HepG2 (cell line): ENCODE results near the gene TSTD1. TPM values are rescaled to one million over a fixed set of nuclear protein-coding genes. Genes with fewer than 3 reads are reported as not detected.

ENCODE experiments used
- ATAC-seq: fragments of 200-7000 bp; cut with Tn5 transposase; 3 replicates; pipeline ENCODE4 v1.9.1; 2020; ENCODE audit warnings: mild to moderate bottlenecking, moderate library complexity
- BruUV-seq: library from RNA; stranded (reverse); fragments of 400-500 nt; replicated peaks from 2 replicates; lab custom pipeline; 2021; lab: Mats Ljungman, UMichigan
- CTCF ChIA-PET: fragments of 300-600 bp; formaldehyde crosslinking; extraction: SDS; loops from one replicate; lab custom pipeline; 2021; ENCODE audit warnings: low total read pairs, inconsistent platforms, low intra/inter-chr PET ratio; lab: Yijun Ruan, JAX
- POLR2A ChIA-PET: fragments of 350-600 bp; sonication (Branson Sonifier 250); formaldehyde crosslinking; loops from one replicate; lab custom pipeline; 2020; ENCODE audit warnings: antibody characterized with exemption, inconsistent platforms; lab: Yijun Ruan, JAX
- DNase-seq: peaks from one replicate; pipeline ENCODE4 v3.0.0-alpha.2; 2015; ENCODE audit warnings: low spot score
- FAIRE-seq: peaks from 3 replicates; lab custom pipeline; 2011; peaks lifted over from hg19 to GRCh38; lab: Jason Lieb, UNC
- H2AFZ ChIP-seq: one replicate; pipeline ENCODE4 v1.6.1; 2011; ENCODE audit warnings: low read length, inconsistent platforms
- H3K27ac ChIP-seq: fragments of 300-600 bp; 3 replicates; pipeline ENCODE4 v1.8.0; 2011; ENCODE audit warnings: mixed run types, mild to moderate bottlenecking, mixed read lengths, low read length, inconsistent platforms; ENCODE audit not compliant: insufficient read depth; ENCODE audit errors: extremely low read length
- H3K27me3 ChIP-seq, 2 experiments: fragments of 200-600 bp in 1 of 2; 2 replicates in 1 of 2; 3 replicates in 1 of 2; pipeline versions ENCODE4 v1.6.0 to v1.8.0; 2011; ENCODE audit warnings: low read length in 2 of 2, mild to moderate bottlenecking in 2 of 2, moderate library complexity in 2 of 2, inconsistent platforms in 1 of 2; ENCODE audit not compliant: insufficient read depth in 2 of 2, control insufficient read depth in 1 of 2
- H3K36me3 ChIP-seq, 2 experiments: fragments of 200-600 bp in 1 of 2; replicated peaks in 1 of 2; 2 replicates in 1 of 2; 3 replicates in 1 of 2; pipeline versions ENCODE4 v1.5.1 to v1.8.0; 2011; ENCODE audit warnings: low read length in 2 of 2, inconsistent platforms in 1 of 2; ENCODE audit not compliant: insufficient read depth in 2 of 2, control insufficient read depth in 1 of 2
- H3K4me1 ChIP-seq: 2 replicates; pipeline ENCODE4 v1.5.1; 2012; ENCODE audit warnings: low read length, inconsistent platforms; ENCODE audit not compliant: insufficient read depth
- H3K4me2 ChIP-seq: 2 replicates; pipeline ENCODE4 v1.6.0; 2011; ENCODE audit warnings: low read depth, low read length, inconsistent platforms
- H3K4me3 ChIP-seq, 3 experiments: fragments of 200-600 bp in 1 of 3; sonication (generic), shearing (Covaris generic) in 1 of 3; replicated peaks in 1 of 3; 2 replicates each; pipeline ENCODE4 v1.5.1; 2011 to 2016; ENCODE audit warnings: low read length in 3 of 3, inconsistent platforms in 2 of 3, low read depth in 2 of 3, mild to moderate bottlenecking in 2 of 3, control low read depth in 1 of 3, mixed read lengths in 1 of 3; ENCODE audit not compliant: insufficient read depth in 1 of 3
- H3K79me2 ChIP-seq: one replicate; pipeline ENCODE4 v1.6.1; 2011; ENCODE audit warnings: low read length, inconsistent platforms; ENCODE audit not compliant: insufficient read depth
- H3K9ac ChIP-seq: 2 replicates; pipeline ENCODE4 v1.6.0; 2011; ENCODE audit warnings: mild to moderate bottlenecking, low read depth, low read length, inconsistent platforms; ENCODE audit not compliant: insufficient read depth
- H3K9me3 ChIP-seq: 2 replicates; pipeline ENCODE4 v1.5.1; 2012; ENCODE audit warnings: mild to moderate bottlenecking, low read length
- H4K20me1 ChIP-seq: 2 replicates; pipeline ENCODE4 v1.6.0; 2011; ENCODE audit warnings: inconsistent platforms, mild to moderate bottlenecking, low read length, moderate library complexity; ENCODE audit not compliant: insufficient read depth
- KDM1A ChIP-seq: IDR thresholded peaks from 2 replicates; pipeline ENCODE4 v1.6.1; 2016; ENCODE audit warnings: missing compliant biosample characterization
- MAF1 ChIP-seq: sonication (generic); formaldehyde crosslinking; IDR thresholded peaks from 2 replicates; pipeline ENCODE4 v1.5.0; 2020; ENCODE audit warnings: missing genetic modification reagents, borderline replicate concordance
- MIER3 ChIP-seq: IDR thresholded peaks from 2 replicates; pipeline ENCODE4 v1.6.1; 2016; ENCODE audit warnings: missing compliant biosample characterization, borderline replicate concordance
- MXD4 ChIP-seq: IDR thresholded peaks from 2 replicates; pipeline ENCODE4 v1.6.1; 2016; ENCODE audit warnings: mild to moderate bottlenecking, missing biosample characterization, missing genetic modification reagents
- ONECUT2 ChIP-seq: sonication (generic); formaldehyde crosslinking; IDR thresholded peaks from 2 replicates; pipeline ENCODE4 v1.4.0; 2020; ENCODE audit warnings: missing genetic modification reagents
- ZNF101 ChIP-seq: sonication (generic); formaldehyde crosslinking; IDR thresholded peaks from 2 replicates; pipeline ENCODE4 v1.4.0; 2020; ENCODE audit warnings: mild to moderate bottlenecking, low read depth, missing genetic modification reagents, borderline replicate concordance
- ZNF124 ChIP-seq: sonication (generic); formaldehyde crosslinking; IDR thresholded peaks from 2 replicates; pipeline ENCODE4 v1.4.0; 2020; ENCODE audit warnings: missing genetic modification reagents
- ZNF143 ChIP-seq: sonication (generic); formaldehyde crosslinking; IDR thresholded peaks from 2 replicates; pipeline ENCODE4 v1.4.0; 2020; ENCODE audit warnings: missing genetic modification reagents
- ZNF430 ChIP-seq: sonication (generic); formaldehyde crosslinking; IDR thresholded peaks from 2 replicates; pipeline ENCODE4 v1.9.0; 2021; ENCODE audit warnings: mild to moderate bottlenecking, missing genetic modification reagents
- ZNF644 ChIP-seq: IDR thresholded peaks from 2 replicates; pipeline ENCODE4 v1.6.1; 2016; ENCODE audit warnings: low read depth
- ZNF770 ChIP-seq: sonication (generic); formaldehyde crosslinking; IDR thresholded peaks from 2 replicates; pipeline ENCODE4 v1.5.0; 2020; ENCODE audit warnings: mild to moderate bottlenecking, missing genetic modification reagents
- WGBS: methylation state at CpG from one replicate; pipeline ENCODE4 v1.1.6; 2017; ENCODE audit warnings: low lambda C conversion rate; 5-methylcytosine and 5-hydroxymethylcytosine counted together
- in situ Hi-C: cut with HindIII; loops from 2 replicates; pipeline ENCODE4 v1.10.0; 2017; ENCODE audit warnings: low pct_unique_long_range_greater_than_20kb; ENCODE audit not compliant: extremely low pct_ligation_motif_present
- intact Hi-C: fragments of 100-400 bp; cut with micrococcal nuclease; formaldehyde crosslinking; loops from one replicate; pipeline ENCODE4 v1.10.0; 2022; ENCODE audit not compliant: unreplicated experiment
- polyA plus RNA-seq, 8 experiments: library from polyadenylated mRNA; depleted of rRNA in 3 of 8; stranded (reverse) in 7 of 8; unstranded in 1 of 8; fragments of >200 nt; fragmentation: Illumina TruSeq in 4 of 8; extraction: Trizol in 4 of 8; gene quantifications; 2 replicates each; pipeline versions ENCODE4 v1.2.1 to v1.2.3, GENCODE V29; 2011 to 2016; ENCODE audit warnings: low read depth in 4 of 8, missing spikeins in 1 of 8, mixed read lengths in 1 of 8; ENCODE audit not compliant: insufficient read depth in 1 of 8
- total RNA-seq, 5 experiments: library from RNA; depleted of rRNA; stranded (reverse); fragments of >200 nt; fragmentation: Illumina TruSeq; extraction: Trizol; gene quantifications; 2 replicates each; pipeline ENCODE4 v1.2.3, GENCODE V29; 2016; ENCODE audit warnings: low read depth in 1 of 5
- TF ChIP-seq, protein P1 (sequence below): sonication (generic); formaldehyde crosslinking; IDR thresholded peaks from 2 replicates; pipeline ENCODE4 v1.4.0; 2020; ENCODE audit warnings: missing genetic modification reagents
- TF ChIP-seq, protein P2 (sequence below): sonication (generic); formaldehyde crosslinking; IDR thresholded peaks from 2 replicates; pipeline ENCODE4 v1.5.0; 2020; ENCODE audit warnings: missing genetic modification reagents

The TSTD1 gene
- total and polyA plus RNA-seq, 2 of the 13 experiments (the other 11 are each of a cell fraction or from before 2014, with no cell fraction given), result 0.15 to 0.31 TPM

- no peak overlapping the region for H3K27ac ChIP-seq
- no peaks in the 10 kb centered on the region for H3K9me3 ChIP-seq
- H3K79me2 ChIP-seq, result no peaks in the 10 kb centered on the region
- no peak for DNase-seq
- POLR2A ChIA-PET, result interaction anchor here (1.6 kb wide), 1 partner anchor 25 kb away, joined by 4 read pairs; the partner anchor contains the start of gene USF1
- intact Hi-C loops, result no loop called here
- 90% methylated on average over 4 of the region's 4 CpGs for WGBS
- in situ Hi-C loops, result no loop called here
- H3K4me3 ChIP-seq, result no peak overlapping the region
- CTCF ChIA-PET, result interaction anchor here (4.5 kb wide), 1 partner anchor 27 kb away, joined by 50 read pairs; the partner anchor contains the start of gene KLHDC9
- no peak overlapping the region for H3K4me2 ChIP-seq
- TF ChIP-seq ZNF430 (no peak), ZNF101 (CRISPR knock-in tag) (no peak), ZNF143 (CRISPR knock-in tag) (no peak), ZNF770 (CRISPR knock-in tag) (no peak), ONECUT2 (CRISPR knock-in tag) (no peak), MAF1 (CRISPR knock-in tag) (no peak), ZNF644 (no peak), KDM1A (no peak), MXD4 (CRISPR knock-in tag) (no peak), ZNF124 (CRISPR knock-in tag) (no peak), MIER3 (no peak)
- TF ChIP-seq, protein P1, sequence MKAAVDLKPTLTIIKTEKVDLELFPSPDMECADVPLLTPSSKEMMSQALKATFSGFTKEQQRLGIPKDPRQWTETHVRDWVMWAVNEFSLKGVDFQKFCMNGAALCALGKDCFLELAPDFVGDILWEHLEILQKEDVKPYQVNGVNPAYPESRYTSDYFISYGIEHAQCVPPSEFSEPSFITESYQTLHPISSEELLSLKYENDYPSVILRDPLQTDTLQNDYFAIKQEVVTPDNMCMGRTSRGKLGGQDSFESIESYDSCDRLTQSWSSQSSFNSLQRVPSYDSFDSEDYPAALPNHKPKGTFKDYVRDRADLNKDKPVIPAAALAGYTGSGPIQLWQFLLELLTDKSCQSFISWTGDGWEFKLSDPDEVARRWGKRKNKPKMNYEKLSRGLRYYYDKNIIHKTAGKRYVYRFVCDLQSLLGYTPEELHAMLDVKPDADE (CRISPR knock-in tag), result no peak
- TF ChIP-seq, protein P2, sequence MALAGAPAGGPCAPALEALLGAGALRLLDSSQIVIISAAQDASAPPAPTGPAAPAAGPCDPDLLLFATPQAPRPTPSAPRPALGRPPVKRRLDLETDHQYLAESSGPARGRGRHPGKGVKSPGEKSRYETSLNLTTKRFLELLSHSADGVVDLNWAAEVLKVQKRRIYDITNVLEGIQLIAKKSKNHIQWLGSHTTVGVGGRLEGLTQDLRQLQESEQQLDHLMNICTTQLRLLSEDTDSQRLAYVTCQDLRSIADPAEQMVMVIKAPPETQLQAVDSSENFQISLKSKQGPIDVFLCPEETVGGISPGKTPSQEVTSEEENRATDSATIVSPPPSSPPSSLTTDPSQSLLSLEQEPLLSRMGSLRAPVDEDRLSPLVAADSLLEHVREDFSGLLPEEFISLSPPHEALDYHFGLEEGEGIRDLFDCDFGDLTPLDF (CRISPR knock-in tag), result no peak
- TF ChIP-seq, all 625 proteins: peak for 0
- no peak for ATAC-seq
- no peaks in the 10 kb centered on the region for H3K36me3 ChIP-seq
- H3K27me3 ChIP-seq, result no peaks in the 10 kb centered on the region
- H3K9ac ChIP-seq, result no peak overlapping the region
- no TSS peak for BruUV-seq
- no peak overlapping the region for H2AFZ ChIP-seq
- no peak for FAIRE-seq
- H4K20me1 ChIP-seq, result no peaks in the 10 kb centered on the region
- H3K4me1 ChIP-seq, result peaks cover 35% of the 10 kb centered on the region
Observed at GRCh38 chr1:161070761-161071160, 32.0 kb upstream of the TSTD1 start.
